ENCODE results near the gene TRIM65.

DNA sequence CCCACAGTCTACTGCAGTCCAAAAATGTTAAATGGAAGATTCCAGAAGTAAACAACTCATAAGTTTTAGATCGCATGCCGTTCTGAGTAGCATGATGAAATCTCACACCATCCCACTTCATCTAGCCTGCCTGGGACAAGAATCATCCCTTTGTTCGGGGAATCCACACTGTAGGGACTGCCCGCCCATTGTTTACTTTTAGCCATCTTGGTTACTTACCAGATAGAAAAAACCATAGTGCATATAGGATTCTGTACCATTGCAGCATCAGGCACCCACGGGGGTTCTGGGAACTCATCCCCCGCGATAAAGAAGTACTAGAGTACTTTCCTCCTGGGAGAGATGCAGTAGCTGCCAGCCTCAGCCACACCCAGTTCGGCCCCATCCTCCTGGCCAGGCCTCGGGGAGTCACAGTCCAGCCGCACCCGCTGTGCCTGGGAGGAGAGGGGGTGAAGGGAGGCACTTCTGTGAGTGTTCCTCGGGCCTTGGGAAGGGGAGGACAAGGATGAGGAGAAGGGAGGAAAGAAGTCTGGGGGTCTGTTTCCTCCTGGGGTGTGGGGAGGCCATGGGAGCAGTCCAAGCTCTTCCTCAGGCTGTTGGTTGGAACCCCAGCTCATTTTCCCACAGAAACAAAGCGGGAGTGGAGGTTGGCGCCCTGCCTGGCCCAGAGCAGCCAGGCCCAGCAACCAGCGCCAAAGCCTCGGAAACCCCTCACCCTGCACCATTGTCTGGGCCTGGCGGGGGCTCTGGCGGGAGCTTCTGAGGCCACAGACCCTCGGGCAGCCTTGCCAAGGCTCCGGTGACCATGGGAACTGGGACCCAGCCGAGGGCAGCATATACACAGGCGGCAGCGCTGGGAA is 27.2 kb downstream of the TRIM65 start:
- no peak for TF ChIP-seq CBX5 (IDR thresholded peaks at IDR 0.05; ENCODE audit: low read depth)
- no peak for TF ChIP-seq JUND (IDR thresholded peaks at IDR 0.05; ENCODE audit: low read depth, low read length)
- TF ChIP-seq HDGF (IDR thresholded peaks at IDR 0.05) = no peak
- no peak for TF ChIP-seq CTCF (IDR thresholded peaks at IDR 0.05 in 2 of 3, conservative IDR thresholded peaks at IDR 0.05 in 1 of 3; ENCODE audit: control insufficient read depth in 2 of 3, extremely low read depth in 1 of 3, insufficient read depth in 1 of 3, low read depth in 3 of 3, low read length in 3 of 3)
- no peak for TF ChIP-seq LARP7 (IDR thresholded peaks at IDR 0.05)
- TF ChIP-seq JUNB (IDR thresholded peaks at IDR 0.05) = no peak
- TF ChIP-seq POLR2A (IDR thresholded peaks at IDR 0.05; ENCODE audit: low read depth, low read length) = no peak
- no peak for TF ChIP-seq CHD1 (IDR thresholded peaks at IDR 0.05; ENCODE audit: low read depth, low read length)
- no peak for TF ChIP-seq ZNF24 (IDR thresholded peaks at IDR 0.05)
- TF ChIP-seq RCOR1 (conservative IDR thresholded peaks at IDR 0.05; ENCODE audit: low read depth, low read length) = no peak

Measured in GM12878 (cell line).